Measurements from ENCODE around the gene MS4A14.
A peak's percentile ranks its signal among the peaks of the same experiment; 100 is the strongest.
"Not testable (repeated sequence)": the region's sequence is repeated elsewhere in the genome, so short reads cannot be mapped to it uniquely, and the experiment has no call there.

The MS4A14 gene, protein sequence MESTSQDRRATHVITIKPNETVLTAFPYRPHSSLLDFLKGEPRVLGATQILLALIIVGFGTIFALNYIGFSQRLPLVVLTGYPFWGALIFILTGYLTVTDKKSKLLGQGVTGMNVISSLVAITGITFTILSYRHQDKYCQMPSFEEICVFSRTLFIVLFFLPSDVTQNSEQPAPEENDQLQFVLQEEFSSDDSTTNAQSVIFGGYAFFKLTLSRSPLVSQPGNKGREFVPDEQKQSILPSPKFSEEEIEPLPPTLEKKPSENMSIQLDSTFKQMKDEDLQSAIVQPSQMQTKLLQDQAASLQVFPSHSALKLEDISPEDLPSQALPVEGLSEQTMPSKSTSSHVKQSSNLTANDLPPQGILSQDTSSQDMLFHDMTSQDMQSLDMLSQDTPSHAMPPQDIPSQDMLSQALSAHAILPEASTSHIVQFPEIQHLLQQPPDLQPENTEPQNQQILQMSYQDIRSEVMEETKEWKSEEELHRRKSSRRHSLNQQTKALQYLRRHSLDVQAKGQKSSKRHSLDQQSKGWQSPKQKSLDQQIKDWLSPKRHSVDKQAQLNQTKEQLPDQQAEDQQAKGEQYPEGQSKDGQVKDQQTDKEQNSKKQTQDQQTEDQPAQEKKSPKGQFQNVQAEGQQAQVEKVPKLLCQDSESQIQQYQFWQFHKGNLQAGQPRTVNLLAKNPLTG

DNA sequence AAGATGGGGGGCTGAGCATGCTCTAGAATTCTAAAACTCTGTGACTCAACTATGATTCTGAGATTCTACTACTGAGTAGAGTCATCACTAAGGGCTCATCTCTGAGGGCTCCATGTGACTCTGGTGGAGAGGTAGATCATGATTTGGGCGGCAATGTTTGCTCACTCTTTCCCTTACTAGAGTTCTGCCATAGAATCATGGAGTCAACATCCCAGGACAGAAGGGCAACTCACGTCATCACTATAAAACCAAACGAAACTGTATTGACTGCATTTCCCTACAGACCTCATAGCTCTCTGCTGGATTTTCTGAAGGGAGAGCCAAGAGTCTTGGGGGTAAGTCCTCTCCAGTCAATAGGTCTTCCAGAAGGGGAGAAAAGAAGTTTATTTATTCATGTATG is at the start of gene MS4A14:
TSS of gene MS4A14 (plus strand) at position 78 of the 400 bp plus-strand sequence. CDS start at position 198, 120 bp downstream.
- DNase-seq (ENCODE audit: low spot score), result no peak

DNA sequence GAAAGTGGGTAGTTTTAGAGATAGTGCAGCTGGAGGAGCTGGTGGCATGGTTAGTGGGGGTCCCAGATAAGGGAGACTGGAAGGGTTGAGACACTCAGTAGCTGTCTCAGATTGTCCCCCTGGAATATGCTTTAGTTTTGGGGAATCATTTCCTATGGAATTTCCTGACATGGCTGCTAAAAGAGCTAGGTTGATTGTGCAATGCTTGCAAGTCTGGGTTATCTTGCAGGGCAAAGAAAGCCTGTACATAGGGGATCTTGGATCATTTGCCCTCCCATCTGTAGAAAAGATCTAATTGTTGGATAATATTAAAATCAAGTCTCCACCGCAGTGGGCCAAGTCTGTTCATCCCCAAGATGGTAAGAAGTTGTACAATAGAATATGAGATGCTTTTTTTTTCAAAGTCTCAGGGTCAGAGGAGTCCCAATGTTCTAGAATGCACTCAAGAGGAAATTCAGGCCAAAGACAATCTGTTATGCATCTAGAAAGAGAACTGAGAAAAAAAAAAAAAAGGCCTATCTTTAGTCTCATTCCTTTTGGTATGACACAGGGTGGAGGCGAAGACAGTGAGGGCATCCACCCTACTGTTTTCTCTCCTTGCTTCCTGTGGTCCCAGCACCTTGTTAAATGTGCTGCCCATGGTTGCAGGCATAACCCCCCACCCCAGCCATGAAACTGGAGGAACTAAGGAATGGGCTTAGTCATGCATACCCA is 49.0 kb upstream of the MS4A14 start:
- no peak for DNase-seq (ENCODE audit: low spot score)

DNA sequence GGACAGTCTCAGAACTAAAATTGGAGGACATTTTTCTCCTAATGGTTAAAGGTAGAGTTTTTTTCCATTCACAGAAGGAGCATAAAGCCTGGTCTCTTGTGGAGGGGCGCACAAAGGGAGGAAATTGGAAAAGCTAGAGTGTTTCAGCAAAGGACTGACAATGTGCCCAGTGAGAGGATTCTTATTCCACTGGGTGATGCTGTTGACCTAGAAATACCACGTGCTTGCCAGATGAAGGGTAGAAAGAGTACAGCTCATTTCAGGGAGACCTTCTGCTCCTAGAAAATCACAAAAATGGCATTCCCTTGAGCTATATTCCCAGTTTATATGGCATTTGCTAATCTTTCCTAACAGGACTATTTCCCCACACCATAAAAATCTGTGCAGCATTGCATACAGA is 48.1 kb upstream of the MS4A14 start:
- DNase-seq (ENCODE audit: low spot score), result no peak

DNA sequence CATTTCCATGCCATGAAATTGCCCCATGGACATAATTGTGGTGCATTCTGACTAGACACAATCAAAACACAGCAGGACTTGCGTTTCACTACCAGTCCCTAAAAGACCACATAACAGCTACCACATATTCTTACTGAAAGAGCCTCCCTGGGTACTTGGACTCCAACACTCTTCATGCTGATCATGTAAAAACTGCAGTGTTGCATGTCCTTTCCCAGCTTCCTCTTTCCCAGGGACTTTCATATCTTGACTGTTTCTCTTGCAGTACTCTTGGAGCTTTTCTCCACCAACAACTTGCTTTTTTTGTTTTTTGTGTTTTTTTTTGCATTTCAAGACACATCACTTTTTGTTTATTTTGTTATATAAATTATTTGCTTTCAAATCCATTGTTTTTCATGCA is 46.3 kb upstream of the MS4A14 start:
- no peak for DNase-seq (ENCODE audit: low spot score)

DNA sequence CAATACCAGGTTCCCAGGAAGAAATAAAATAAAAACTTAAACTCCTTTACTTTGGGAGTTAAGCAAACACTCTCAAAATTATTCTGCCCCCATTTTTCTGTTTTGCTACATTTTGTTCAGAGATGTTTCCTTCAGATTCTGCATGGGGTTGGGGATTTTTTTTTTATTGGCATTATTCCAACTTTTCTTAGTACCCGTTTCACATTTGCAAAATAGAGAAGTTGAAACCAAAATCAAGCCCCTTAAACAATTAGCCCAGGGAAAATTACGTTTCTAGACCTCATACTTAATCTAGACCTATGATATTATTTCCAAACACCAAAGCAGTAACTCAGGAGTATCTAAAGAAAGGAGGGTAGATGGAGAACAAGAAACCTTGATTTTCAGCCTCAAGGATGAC is 38.5 kb upstream of the MS4A14 start:
- DNase-seq (ENCODE audit: low spot score), result no peak

DNA sequence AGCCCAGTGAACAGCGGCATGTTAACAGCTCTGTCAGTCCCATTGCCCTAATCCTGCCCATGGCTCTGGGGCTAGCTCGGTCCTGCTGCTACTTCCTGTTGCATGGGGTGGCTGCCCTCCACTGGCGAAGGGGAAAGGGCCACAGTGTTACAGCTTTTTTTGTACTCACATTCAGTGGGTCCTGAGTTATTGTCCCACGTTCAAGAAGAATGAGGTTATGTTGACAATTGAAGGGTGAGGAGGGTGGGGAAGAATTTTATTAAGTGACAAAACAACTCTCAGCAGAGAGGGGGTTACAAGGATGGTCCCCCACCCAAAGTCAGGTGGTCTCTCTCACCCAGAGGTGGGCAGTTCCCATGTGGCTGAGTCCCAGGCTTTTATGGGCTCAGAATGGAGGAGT is 35.6 kb upstream of the MS4A14 start:
- no peak for DNase-seq (ENCODE audit: low spot score)

DNA sequence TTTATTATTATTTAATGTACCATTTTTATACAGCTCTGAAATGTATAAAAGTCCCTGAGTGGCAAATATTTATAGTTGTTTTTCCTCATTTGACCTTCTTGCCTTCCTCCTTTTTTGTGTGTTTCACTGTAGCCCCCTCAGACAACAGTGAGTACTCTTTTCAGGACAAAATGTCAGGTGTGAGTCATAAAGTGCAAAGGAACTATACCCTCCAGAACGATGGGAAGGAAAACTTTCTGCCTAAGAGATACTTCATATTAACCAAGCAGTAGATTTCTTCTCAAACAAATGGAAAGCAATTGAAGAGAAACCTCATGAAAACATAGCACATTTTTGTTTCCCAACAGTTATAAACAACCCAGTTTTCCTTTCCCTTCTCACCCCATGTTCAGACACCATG is 34.0 kb upstream of the MS4A14 start:
- no peak for DNase-seq (ENCODE audit: low spot score)

DNA sequence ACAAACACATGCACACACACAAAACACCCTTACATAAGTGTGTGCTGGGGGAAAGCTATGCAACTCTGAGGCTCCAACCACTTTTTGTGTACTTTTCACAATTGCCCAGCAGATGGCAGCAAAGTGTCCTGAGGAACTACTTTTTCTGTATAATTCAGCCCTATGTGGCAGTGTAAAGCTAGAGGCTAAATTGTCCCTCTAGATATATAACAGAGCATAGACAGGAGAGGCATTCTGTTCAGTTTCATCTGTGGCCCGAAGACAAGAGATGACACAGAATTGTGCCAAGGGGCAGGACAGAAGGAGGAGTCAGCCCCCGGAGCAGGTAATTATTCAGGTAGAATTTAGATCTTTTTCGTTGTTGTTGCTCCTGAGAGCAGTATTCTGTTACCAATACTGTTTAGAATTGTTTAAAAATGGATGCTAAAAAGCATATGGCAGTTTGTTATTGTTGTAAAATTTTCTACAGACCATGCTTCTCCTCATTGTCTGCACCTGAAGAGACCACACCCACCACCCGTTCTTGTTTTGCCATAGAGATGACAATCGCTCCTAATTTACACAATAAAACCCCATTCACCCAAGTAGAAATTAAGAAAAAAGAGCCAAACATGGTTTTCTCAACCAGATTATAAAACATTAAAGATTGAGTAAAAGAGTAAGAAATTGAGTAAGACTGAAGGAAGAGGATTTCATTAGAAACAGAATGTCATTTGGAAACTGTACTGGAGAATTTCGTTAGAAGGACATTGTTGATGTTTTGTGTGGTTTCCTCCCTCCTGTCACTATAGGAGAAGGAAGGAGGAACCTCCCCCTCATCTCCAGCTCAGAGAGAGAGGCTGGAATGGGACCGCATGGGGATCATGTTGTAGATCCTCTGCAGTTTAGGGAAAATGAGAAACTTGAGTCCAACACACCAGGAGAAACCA is 32.5 kb upstream of the MS4A14 start:
- peak; percentile 46 for DNase-seq (ENCODE audit: low spot score)

DNA sequence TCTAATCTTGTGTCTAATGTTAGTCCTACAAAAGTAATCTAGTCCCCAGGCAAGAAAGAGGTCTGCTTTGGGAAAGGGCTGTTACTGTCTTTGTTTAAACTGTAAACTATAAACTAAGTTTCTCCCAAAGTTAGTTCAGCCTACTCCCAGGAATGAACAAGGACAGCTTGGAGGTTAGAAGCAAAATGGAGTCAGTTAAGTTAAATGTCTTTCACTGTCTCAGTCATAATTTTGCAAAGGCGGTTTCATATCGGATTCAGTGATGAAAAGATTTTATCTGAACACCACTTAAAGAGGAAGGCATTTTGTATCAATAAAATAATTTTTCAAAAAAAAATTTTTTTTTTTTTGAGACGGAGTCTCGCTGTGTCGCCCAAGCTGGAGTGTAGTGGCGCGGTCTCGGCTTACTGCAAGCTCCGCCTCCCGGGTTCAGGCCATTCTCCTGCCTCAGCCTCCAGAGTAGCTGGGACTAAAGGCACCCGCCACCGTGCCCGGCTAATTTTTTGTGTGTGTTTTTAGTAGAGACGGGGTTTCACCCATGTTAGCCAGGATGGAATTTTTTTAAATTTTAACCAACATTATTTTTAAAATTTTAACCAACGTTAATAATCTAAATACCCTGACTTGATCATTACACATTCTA is 29.9 kb upstream of the MS4A14 start:
- DNase-seq (ENCODE audit: low spot score), result not testable (repeated sequence)

DNA sequence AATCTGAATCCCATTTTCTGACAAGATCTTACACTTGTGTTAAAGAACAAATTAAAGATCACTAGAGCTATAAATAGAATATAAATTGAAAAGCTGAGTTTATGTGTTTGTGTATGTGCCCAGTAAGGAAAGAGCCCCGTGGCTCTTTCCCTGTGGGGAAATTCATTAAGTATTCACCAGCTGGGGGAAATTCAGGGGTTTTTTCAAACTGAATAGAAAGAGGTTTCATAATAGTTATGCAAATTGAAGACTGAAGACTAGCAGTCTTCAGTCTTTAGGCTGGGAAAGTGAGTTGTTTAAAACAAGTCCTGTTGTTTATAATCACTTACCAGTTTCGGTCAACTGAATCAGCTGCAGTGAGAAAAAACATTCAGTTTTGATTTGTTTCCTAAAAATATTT is 29.2 kb upstream of the MS4A14 start:
- DNase-seq (ENCODE audit: low spot score), result no peak

DNA sequence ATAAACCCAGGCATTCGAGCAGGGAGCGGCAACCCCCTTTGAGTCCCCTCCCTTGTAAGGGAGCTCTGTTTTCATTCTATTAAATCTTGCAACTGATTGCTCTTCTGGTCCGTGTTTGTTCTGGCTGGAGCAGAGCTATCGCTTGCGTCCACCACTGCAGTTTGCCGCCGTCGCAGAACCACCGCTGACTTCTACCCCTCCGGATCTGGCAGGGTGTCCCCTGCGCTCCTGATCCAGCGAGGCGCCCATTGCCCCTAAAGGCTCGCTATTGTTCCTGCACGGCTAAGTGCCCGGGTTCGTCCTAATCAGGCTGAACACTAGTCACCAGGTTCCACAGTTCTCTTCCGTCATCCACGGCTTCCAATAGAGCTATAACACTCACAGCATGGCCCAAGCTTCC is 28.4 kb upstream of the MS4A14 start:
- no peak for DNase-seq (ENCODE audit: low spot score)

DNA sequence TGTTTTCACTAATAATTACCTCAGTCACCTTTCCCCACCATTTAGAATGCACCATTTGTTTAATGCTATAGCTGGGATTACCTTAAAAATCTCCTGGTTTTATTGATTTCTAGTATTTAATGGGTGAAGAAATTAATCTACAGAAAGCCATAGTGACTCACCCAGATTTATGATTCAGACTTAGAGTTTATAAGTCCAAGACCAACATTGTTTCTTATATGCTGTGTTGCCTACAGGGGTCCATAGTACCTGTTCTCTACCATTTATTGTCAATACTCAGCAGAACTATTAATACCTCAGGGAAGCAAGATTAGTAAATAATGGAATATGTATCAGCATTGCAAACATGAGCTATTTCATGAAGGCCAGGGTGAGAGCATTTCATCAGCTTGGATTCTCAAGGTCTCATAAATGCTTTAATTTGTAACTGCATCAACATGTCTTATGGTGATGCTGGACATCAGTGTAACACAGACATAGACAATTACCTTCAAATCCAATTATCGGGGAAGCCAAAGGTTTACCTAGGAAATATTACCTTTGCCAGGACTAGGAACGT is 25.9 kb upstream of the MS4A14 start:
- DNase-seq (ENCODE audit: low spot score), result no peak

DNA sequence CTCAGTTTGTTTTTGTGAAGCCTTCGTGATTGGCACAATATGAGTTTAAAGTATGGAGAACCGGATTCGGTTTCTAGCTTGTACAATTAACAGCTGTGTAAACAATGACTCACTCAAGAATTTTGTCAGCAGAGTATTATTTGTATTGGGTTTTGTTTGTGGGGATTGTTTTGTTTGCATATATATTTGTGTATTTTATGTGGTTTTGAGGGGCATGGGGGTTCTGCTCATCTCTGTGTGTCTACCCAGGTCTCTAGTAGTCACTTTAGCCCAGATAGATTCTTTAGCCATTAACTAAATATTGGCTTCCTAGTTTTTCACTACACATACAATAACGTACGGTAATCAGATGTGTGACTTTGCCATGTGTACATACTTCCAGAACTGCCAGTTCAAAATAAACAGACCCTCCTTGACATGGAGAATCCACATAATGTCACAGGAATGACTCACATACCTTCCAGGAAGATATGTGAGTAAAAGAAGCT is 25.4 kb upstream of the MS4A14 start:
- no peak for DNase-seq (ENCODE audit: low spot score)

DNA sequence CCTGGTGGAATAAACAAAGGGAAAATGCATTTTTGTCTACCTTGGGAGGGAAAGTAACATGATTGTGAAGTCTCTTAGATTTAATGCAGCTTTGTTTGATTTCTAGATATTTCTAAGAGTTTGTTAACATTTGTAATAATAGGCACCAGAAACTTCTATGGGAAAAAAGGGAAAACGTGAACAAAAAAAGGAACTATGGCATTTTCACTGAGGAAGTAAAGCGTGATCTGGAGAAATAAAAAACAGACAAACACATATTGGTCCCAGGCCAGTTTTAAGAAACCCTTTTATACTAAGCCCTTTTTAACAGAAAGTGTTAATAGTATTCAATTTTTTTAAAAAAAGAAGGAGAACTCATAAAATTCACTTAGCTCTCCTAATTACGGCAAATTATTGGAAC is 24.9 kb upstream of the MS4A14 start:
- no peak for DNase-seq (ENCODE audit: low spot score)

DNA sequence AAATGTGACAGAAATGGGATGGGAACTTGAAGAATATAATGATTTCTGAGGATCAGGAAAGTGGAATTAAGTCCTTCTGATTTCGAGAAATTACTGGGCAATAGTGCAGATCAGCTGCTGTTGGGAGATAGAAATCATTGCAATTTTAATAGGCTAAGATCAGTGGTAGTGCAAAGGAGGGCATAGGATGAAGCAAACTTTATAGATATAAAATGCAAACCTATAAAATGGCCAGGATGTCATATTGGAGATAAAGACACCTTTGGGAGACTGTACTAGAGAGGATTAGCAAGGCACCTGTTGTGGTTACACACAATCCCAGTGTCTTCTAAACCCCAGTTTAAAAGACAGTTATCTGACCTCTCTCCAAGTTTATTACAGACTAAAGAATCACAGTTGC is 24.4 kb upstream of the MS4A14 start:
- no peak for DNase-seq (ENCODE audit: low spot score)

DNA sequence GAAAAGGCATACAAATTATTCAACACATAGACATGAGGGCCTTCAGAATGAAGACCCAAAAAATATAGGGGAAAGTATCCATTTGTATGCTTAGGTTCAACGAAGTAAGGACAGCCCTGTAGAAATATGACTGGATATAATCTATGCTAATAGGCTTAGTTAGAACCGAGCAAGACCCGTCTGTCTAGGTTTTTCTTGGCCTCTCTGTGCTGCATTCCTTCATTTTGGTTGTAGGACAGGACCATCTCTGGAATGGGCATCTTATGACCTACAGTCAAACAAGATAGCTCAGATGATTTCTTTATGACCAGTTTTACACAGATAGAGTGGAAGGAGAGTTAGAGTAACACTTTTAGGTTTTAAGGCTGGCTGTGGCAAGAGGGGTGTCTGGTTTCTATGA is 23.5 kb upstream of the MS4A14 start:
- DNase-seq (ENCODE audit: low spot score), result no peak

DNA sequence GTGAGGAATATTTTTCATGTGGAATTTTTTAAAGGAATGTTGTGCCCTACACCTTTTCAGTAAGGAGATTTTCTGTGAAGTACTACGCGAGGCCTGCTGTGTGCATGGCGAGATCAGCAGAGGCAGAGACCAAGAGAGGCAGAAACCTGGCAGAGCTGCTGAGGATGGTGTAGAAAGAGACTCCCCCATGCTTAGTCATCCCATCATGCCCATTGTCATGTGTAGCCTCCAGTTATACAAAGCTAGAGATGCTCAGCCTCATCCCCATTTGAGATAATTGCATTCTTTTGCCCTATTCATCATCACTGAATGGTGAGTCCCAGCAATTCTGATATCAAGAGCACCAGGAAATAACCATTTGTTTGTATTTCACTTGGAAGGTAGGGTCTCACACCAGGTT is 20.9 kb upstream of the MS4A14 start:
- DNase-seq (ENCODE audit: low spot score), result no peak

DNA sequence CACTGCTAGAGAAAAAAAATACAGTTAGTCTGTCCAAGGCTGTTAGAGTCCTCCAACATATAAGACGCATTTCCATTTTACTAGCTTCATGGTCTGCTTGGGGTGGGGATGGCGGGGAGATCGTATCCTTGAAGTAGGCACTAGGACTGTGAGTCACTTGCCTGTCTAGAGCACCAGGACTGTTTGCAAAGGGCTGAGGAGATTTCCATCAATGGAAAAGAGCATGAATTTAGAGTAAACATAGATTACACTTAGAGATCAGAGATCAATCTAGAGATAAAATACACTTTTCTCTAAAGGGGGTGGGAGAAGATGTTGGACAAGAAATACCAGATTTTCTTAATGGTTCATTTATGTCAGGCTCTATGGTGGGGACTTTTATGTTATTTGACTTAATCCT is 19.7 kb upstream of the MS4A14 start:
- no peak for DNase-seq (ENCODE audit: low spot score)

DNA sequence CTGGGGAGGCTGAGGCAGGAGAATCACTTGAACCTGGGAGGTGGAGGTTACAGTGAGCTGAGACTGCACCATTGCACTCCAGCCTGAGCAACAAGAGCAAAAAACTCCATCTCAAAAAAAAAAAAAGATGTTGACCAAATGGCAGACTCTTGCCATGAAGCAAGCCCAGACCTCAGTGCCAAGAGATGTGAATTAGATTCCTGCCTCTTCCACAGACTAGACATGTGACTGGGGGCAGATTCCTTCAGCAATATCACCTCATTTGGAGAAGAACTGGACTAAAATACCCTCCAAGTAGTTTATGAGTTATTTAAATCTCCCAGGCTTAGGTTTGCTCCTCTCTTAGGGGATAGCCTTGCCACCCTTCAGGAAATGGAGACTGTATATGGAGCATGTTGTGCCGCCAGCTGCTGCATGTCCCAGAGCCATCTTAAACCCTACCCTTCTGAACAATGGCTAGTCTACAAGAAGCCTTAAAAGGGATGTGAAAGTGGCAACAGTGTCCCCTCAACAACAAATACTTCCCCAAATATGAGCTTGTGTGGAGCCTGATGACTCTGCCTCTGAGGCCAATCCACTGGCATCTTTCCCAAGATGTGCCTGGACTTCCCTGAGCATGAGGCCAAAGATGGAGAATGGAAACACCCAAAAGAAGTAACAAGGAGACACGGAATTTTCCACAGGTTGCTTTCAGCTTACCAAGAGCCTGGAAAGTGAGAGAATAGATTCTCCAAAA is 18.7 kb upstream of the MS4A14 start:
- no peak for DNase-seq (ENCODE audit: low spot score)

DNA sequence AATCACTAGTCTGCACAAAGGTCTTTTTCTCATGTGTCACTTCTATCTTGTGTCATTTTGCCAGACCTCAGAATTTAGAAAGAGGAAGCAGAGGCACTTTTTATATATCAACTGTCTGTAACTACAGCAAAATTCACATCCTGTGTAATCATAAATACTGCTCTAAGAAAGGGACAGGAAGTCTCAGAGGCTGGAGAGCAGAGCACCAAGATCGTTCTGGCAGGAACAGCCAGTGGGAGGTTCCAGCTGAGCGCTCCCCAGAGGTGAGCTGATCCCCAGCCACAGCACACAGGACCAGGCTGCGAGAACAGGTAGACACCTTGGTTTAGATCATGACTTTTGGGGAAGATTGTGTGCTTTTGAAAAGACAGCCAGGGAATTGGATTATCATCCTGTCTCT is 17.9 kb upstream of the MS4A14 start, which contains the start of gene MS4A7:
TSS of gene MS4A7 (plus strand) at position 179 of the 400 bp plus-strand sequence. CDS start 4,610 bp downstream, outside the sequence.
- DNase-seq (ENCODE audit: low spot score), result no peak
